ENCODE data around the gene PMIS2.
A peak's percentile ranks its signal among the peaks of the same experiment; 100 is the strongest.

Gene PMIS2

DNA sequence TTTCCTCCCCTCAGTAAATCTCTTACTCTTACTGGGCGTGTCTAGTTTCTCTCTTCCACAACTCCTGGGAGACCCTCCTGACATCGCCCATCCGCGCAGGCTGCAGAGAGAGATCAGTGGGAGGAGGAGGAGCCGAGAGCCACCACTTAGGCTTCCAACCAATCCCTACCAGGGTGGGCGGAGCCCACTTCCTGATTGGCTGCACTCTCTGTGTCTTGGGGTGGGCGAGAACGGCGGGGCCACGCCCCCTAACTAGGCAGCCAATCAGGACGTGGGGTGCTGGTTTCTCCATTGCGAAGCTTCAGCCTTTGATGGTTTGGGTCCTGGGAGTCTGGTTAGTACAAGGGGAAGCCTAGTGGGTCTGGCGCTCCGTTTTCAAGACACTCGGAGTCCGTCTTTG, at the start of gene PMIS2:
Gene PMIS2 (plus strand): TSS at position 326 of the 400 bp plus-strand sequence. CDS start 87 bp downstream, outside the sequence.
- no peak for DNase-seq

- no peak for DNase-seq
Measured at GRCh38 chr19:35539314-35539713, 46.7 kb upstream of the PMIS2 start.

DNA sequence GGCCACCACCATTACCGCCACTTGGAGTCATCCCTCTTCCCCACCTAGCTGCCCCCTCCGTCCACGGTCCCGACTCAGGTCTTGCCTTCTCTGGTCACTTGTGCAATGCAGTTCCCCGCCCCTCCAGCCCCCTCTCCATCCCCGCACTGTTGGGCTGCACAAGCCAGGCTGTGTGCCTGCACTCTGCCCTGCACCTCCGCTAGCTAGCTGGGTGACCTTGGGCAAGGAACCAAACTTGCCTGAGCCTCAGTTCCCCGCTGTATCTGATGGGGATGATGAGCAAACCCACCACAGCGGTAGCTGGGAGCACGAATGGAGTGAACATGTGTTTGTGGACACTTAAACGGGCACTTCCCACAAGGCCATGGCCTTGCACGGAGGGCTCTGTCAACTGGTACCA, 46.1 kb upstream of the PMIS2 start:
- no peak for DNase-seq

- no peak for DNase-seq
Measured at GRCh38 chr19:35540356-35540927, 45.5 kb upstream of the PMIS2 start.

GRCh38 chr19:35542209-35542608, 43.8 kb upstream of the PMIS2 start:
- DNase-seq: no peak

- DNase-seq: no peak
Measured at GRCh38 chr19:35543280-35544109, 42.5 kb upstream of the PMIS2 start.

DNA sequence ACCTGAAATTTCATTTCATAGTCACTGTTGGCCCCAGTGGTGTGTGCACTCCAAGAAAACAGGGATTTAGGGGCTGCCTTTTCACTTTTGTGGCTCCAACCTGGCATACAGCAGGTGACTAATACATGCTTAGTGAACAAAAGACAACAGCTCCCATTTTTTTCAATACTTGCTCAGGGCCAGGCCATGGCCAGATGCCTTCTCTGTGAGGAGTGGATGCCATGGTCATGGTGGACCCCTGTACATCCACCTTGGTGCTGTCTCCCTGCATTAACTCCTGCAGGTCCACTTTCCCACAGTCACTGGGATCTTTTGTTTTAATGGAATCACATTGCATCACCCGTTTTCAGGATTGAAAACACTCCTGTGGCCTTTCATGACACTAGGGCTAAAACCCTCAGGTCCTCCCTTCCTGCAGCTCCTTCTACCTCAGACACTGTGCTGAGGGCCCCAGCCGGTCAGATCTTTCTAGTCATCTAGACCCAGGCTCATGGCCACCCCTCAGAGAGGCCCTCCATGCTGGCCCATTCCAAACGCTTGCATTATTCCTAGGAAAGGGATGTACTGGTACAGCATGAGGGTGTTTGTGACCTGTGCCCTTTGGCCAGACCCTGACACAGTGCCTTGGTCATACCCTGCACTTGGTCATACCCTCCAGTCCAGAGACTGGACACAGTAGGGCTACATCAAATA, 41.7 kb upstream of the PMIS2 start:
- DNase-seq: no peak

DNA sequence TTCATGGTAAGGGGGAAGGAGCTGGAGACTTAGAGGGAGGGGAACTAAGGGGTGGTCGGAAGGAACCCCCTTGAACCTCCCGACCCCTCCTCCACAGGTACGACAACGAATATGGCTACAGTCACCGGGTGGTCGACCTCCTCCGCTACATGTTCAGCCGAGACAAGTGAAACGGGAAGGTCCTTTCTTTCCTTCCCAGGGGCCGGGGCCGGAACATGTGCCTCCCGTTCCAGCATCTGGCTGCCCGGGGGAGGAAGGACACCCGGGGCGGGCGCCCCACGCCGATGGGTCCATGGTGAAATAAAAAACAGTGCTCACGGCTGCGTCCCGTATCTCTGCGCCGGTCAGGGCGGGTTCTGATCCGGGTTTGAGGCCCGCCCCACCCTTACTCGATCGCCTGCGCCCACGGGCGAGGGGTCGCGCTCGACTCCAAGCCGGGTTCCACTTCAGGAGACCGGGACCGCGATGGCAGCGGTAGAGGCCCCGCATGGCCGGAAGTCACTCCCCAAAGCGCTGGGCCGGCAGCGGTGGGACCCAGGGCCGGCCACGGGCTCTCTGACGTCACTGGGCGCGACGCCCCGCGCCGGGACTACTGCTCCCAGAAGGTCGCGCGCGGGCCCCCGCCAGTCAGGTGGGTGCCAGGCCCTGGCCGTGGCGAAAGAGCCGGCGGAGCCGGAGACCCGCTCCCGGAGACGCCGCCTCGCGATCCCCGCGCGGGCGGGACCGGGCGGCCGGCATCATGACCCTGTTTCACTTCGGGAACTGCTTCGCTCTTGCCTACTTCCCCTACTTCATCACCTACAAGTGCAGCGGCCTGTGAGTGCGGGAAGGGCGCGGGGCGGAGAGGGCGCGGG, 40.7 kb upstream of the PMIS2 start, which contains the start of gene TMEM147:
Gene TMEM147 (plus strand): TSS at position 626 of the 854 bp plus-strand sequence. CDS start 114 bp downstream, at position 740.
- peak; percentile 84 for DNase-seq

GRCh38 chr19:35545855-35546381, 40.1 kb upstream of the PMIS2 start:
- DNase-seq: no peak

DNA sequence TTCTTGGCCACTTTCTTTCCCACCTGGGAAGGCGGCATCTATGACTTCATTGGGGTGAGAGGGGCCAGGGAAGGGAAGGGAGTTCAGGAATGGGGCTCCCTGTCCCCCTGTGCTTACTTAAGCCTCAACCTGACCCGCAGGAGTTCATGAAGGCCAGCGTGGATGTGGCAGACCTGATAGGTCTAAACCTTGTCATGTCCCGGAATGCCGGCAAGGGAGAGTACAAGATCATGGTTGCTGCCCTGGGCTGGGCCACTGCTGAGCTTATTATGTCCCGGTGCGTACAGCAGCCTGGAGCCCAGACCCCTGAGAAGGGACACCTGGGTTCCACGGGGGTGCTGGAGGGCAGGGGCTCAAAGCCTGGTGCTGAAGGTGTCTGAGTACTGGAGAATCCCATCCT, 39.4 kb upstream of the PMIS2 start:
- no peak for DNase-seq

DNA sequence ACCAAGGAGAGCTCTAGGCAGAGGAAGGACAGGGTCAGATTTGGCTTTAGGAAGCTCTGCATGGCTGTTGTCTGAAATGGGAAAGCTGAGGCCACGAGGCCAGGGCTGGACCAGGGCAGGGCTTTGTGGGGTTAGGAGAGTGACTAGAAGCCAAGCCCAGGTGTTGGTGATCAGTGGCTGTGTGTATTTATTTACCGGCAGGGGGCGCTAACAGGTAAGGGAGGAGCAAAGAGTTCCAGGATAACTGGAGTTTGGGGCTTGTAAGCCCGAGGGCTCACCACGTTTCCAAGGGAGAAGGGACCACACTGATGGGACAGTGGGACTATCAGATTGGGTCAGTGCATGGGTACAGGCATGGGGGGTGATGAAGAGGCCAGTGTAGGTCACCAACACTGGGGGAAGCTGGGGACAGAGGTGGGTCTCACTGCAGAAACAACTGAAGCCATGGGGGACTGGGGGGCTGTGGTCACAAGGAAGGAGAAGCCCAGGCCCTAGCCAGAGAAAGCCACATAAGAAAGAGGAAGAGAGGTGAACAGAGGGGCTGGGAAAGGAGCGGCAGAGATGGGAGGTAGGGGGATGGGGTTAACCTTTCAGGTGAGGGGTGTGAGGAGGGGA, 36.7 kb upstream of the PMIS2 start:
- DNase-seq: peak; percentile 56

GRCh38 chr19:35549879-35550523, 36.0 kb upstream of the PMIS2 start:
- DNase-seq: no peak

- no peak for DNase-seq
Measured at GRCh38 chr19:35551091-35551810, 34.7 kb upstream of the PMIS2 start.

DNA sequence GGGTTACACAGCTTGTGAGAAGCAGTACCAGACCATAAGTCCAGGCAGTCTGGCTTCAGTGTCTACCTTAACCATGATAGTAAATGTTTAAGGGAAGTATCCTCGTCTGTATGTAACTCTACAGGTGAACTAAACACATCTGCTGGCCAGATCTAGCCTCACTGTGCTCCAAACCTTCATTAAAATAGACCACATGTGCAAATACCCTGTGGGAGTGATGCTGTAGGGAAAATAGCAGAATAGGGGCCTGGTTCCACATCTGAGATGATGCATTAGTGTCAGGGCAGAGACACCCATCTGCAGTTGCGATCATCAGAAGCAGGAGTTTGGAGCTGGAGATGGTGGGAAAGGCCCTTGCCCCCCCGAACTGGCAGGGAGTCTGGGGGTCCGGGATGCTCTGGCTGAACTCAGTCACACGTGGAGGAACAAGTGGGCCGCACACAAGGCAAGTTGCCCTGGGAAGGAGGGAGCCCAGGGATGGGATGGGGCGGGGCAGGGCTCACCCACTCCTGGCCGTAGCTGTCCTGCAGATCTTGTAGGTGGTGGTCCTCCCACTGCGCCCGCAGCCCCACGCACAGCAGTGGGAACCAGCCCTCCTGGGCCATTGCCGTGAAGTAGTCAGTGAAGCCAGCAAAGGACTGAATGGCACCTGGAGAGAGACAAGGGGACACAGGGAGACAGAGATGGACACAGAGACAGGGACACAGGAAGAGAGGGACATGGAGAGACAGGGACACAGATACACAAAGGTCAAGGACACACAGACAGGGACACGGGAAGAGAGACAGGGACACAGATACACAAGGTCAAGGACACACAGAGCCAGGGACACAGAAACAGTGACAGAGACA, 33.2 kb upstream of the PMIS2 start:
- DNase-seq: no peak

- no peak for DNase-seq
Measured at GRCh38 chr19:35553385-35554000, 32.5 kb upstream of the PMIS2 start.

GRCh38 chr19:35554076-35554475, 31.9 kb upstream of the PMIS2 start:
- DNase-seq: no peak

- DNase-seq: peak; percentile 47
Measured at GRCh38 chr19:35555301-35556005, 30.5 kb upstream of the PMIS2 start.

- DNase-seq: no peak
Measured at GRCh38 chr19:35556025-35556590, 29.9 kb upstream of the PMIS2 start.

All from NCI-H526 treated with DMSO at 0.1 percent for 48 hours (cell line).